ENCODE results near the gene MYO1D.

The MYO1D gene

DNA sequence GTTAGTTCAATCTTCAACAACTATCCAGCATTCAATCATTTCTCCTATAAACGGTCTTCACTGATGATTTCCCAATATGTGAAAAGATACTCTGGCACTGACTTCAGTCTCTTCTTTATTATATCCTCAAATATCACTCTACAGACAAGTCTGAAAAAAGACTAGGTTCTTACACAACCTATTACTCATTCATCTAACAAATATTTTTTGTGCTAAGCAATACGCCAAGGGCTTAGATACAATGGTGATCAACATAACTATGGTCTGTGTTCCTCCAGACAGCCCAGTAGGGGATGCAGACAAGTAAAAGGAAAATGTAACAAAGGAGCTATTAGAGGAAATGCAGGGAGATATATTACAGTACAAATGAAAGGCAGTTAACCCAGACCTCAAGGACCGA is 63.9 kb downstream of the MYO1D start:
- no peak for DNase-seq

DNA sequence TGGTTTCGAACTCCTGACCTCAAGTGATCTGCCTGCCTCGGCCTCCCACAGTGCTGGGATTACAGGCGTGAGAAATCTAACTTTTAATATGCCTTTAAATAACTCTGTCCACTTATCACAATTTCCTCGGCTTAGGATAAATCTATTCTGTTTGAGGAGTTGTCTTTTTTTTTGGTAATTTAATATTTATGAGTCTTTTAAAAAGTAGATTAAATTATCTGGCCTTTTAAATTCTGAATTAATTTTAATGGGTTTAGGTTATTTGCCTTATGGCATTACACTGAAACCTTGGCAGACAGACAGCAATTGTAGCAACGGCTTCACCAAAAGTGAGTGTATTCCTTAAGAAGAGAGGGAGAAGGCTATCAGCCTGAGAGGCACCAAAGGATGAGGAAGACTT is 66.2 kb downstream of the MYO1D start:
- no peak for DNase-seq

DNA sequence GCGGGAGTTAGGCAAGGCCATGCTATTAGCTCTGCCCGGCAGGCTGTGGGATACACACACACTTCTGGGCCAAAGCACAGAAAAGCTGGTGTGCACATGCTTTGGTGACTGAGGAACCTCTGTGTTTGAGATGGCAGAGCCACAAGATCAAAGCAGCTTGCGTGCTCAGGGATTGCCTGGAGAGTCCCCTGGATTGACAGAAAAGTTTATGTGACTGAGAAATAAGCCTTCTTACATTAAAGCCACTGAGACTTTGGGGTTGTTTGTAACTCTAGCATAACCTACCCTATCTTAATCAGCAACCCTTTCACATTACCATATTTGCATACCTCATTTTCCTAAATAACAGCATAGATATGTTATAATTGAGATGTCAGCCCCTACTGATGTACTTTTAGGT is 69.3 kb downstream of the MYO1D start:
- no peak for DNase-seq

DNA sequence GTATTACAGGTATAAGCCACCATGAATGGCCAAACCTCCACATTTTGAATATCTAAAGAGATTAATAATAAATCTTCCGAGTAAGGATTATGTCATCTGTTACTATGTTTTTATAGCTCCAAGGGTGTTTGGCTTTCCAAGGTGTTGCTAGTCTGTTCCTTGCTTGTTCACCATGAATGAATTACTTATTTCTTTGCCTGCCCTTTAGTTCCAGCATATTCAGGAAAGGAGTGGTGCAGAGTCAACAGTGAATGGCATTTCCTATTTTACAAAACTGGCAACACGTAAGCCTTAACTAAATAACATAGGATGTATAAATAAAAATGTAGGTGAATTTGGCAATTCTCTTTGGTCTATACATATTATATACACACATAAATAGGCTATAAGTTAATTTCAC is 70.3 kb downstream of the MYO1D start:
- DNase-seq: no peak

DNA sequence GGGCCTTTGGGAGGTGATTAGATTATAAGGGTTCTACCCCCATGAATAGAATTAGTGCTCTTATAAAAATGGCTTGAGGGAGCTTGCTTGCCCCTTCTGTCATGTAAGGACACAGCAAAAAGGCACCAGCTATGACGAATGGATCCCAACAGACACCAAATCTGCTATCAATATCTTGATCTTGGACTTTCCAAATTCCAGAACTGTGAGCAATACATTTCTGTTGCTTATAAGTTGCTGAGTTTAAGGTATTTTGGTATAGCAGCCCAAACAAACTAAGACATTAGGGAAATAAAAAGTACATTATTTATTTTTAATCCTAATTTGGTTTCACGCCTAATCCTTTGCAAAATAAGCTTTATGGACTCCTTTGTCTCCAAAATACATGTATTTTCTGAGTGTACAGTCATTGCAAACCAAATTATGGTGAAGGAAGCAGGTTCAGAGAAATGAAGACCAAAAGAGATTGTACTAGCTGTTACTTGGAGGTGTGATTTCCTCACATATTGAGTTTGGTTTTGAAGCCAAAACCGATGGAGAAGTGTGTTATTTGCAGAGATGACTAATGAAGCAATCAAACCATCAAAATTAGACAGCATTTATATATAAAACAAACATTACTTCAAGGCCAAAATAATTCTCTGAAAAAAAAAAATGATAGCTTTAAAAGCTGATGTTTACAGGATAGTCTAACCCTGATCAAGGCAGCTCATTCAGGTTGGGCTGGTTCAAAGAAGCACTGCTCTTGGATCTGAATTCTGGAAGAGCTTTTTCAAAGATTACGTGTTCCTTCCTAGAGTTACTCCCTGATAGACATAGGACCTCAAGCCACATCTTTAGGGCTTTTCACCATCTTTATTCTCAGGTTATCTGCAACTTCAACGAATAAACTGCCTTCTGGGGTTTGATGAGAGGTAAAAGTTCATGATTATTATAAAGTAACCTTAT is 71.6 kb downstream of the MYO1D start:
- DNase-seq: no peak

DNA sequence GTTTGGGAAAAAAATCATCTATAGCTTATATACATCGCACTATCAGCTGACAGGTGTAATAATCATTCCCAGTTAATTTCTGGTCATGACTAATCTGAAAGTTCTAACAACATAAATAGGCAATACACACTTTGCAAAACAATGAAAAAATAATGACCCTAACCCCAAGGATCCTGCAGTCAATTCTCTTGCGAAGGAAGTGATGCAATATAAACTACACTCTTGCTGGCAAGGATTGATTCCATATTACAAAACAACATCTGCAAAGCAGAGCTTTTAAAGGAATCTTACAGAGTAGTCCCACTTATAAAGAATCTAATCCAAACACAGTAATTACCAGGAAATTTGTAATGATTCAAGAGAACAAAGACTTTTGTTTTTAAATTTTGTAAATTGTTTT is 73.4 kb downstream of the MYO1D start:
- DNase-seq: no peak

DNA sequence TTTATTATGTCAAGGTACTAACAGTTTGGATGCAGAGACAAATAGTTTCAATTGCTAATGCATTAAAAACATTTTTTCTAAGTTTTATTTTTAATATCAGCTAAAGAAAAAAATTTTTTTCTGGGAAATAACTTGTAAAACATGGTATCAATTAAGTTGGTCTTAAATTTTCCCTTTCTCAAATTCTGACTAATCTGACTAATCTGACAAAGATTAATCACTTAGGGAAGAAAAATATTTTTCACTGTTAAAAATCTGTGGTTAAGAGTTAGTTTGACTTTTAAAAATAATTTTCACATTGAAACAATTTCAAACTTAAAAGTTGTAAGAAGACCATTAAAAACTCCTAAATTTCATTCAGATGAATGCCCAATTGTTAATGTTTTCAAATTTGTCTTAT is 74.6 kb downstream of the MYO1D start:
- no peak for DNase-seq

DNA sequence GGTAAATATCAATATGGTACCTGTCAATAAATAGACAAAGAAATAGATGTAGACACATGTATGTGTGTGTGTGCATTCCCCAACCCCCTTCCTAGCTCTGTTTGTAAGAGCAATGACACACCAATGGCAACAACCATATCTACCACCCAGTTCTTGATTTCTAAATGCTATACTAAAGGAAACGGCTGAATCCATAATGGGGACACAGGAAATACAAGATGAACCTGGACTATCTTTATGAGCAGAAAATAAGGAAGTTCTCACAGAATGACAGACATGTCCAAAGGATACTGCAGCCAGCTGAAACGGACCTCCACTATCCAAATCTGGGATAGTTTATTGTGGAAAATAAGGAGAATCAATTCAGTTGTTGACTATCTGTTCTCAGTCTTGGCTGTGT is 75.3 kb downstream of the MYO1D start:
- no peak for DNase-seq

DNA sequence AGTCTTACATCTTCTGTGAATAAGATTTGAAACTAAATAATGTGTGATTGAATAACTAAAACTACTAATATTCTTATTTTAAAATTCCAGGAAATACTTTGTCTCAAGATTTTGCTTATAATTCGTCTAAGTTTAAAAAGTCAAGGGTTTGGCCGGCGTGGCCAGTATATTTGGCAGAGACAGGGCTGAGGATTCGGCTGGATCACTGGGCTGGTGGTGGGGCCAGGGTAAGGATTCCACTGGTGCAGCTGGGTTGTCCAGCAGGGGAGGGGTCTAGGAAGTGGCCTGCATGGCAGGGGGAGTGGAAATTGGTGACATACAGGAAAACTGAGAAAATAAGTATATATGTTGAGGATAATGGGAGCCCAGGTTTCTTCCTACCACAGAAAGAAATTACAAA is 75.7 kb downstream of the MYO1D start:
- DNase-seq: no peak

DNA sequence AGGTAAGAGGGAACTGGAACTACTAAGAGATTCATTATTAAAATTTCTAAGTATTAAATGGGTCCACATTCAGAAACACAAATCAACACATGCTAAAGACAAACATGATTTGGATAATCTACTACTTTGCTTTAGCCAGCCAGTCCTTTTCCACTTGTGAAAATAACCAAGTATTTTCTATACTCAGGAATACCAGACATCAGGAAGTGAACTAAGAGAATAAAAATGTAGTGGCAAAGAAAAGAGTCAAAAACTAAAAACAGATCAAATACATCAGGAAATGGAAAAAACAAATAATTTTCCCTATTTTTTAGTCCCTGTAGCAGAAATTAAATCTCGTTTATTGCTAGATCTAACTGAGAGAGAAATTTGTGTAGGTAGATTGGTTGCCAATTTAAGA is 78.0 kb downstream of the MYO1D start:
- no peak for DNase-seq

DNA sequence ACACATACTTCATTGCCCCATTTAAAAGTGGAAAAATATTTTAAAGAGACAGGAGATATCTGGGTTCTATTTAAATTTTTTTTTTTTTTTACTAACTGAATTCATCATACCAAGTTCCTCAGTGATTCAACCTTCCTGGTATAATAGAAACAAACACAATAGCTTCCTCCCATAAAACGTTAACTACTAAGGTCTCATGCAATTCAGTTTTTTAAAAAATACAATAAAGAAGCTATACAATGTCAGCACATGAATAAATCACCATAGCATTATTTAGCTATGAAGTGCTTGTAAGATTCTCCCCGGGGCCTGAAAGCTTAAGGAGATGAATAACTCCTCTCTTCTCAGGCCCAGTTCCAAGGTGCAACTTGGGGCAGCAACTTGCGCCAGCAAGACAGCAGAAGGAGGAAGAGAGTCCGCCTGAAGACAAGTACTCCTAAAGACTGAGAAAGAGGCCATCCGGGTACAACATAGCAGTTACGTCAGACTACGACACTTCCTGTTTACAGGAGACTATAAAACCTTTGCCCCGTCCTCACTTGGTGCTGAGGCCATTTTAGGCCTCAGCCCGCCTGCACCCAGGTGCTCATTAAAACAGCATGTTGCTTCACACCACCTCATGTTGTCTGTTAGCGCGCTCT is 81.5 kb downstream of the MYO1D start:
- no peak for DNase-seq

DNA sequence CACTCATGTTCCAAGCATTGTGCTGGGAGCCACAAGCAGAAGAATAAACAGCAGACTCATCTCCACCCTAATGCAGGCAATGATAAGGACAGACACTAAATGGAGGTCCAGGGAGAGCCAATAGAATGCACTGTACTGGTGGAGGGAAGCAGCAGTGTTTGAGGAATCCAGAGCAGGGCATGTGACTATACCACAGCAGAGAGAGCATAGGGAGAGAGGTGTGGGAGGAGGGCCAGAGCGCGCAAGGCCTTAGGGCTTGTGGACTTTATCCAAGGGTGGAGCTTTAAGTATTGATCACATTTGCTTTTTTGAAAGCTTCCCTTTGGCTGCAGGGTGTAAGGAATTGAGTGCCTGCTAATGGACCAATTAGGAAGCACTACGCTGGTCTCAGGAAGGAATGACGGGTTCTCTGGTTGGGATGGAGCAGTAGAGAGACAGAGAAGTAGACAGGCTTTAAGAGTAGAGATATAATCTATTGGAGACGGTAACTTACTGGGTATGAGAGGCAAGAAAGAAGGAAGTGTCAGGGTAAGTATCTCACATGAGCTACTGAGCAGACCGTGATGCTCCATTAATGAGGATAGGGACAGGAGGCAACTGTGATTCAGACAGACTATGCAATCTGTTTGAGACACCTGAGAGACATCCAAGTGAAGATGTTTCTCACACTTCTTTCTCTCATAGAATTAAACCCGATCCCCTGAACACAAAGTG is 82.2 kb downstream of the MYO1D start:
- no peak for DNase-seq

DNA sequence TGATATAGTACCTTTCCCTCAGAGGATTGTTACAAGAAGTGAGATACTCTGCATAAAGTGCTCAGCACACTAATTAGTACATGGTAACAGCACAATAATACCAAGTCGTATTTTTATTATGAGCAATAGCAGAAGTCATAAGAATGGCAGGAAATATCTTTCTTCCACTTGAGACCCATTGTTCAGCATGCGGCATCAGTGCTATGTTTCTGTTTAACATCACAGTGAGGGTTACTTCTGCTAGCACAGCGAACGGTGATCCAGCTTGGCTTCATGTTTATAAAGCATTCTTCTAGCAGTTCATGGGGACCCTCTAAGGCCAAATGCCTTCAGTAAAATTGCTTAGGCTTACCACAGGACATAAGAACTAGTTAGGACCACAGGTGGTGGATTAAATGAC is 83.1 kb downstream of the MYO1D start:
- no peak for DNase-seq

DNA sequence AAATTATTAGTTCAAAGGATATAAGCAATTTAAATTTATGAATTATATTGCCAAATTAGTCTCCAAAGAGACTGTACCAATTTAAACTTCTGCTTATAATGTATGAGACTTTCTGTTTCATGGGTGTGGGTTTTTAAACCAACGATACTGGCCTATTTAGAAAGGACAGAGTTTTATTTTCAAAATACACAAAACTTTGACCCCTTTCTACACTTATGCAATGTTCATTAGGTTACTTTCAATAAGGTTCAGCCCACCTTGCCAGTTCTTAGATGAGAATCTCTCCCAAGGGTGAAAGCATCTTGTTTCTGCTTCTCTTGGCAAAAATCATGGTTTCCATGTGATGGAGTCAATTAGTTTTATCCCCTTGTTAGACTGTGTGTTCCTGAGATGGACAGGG is 84.7 kb downstream of the MYO1D start:
- no peak for DNase-seq

DNA sequence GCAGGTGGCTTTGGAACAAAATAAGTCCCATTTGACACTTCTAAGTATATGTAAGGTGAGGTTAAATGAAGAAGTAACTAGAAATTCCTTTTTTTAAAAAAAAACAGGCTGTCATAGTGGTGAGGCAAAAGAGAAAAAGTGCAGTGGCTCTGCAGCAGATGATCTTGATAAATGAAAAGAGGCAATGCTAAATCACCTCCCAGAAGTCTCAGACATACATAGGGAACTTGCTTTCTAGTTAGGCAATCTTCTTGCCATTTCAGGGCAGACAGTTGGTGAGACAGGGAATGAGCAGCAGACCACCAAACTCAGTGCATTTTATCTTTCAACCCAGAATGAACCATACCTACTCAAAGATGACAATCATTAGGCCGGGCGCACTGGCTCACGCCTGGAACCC is 90.8 kb downstream of the MYO1D start:
- no peak for DNase-seq

DNA sequence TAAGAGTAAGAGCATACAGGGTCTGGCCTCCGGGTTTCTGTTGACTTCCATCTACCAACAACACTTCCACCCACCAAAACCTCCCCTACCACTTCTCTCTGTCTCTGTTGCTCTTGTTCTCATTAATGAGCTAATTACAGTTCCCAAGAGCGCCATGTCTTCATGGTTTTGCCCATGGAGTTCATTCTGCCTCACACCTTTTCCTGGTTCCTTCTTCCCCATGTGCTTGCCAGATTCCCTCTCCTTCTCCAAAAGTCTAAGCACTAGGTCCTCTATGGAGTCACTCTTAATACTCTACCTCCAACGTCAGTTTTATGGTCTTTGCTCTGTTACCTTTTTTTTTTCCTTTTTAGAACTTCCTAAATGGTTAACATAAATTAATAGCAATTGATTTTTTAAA is 92.8 kb downstream of the MYO1D start:
- no peak for DNase-seq

DNA sequence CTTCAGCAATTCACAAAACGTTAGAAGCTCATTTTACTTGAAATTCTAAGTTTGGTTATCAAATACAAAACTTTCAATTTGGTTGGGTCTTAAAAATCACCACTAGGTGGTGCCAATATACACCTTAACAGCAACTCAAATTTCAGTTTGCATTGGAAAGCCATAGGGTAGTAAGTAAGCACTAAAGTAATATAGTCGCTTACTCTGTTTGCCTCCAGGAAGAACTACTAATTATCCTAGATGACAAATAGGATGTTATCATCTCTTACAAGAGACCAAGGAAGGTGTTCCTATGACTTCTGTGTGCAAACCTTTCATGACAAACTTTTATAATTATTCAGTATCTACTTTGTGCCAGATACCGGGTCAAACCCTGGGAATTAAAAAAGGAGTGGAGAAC is 93.3 kb downstream of the MYO1D start:
- DNase-seq: no peak

DNA sequence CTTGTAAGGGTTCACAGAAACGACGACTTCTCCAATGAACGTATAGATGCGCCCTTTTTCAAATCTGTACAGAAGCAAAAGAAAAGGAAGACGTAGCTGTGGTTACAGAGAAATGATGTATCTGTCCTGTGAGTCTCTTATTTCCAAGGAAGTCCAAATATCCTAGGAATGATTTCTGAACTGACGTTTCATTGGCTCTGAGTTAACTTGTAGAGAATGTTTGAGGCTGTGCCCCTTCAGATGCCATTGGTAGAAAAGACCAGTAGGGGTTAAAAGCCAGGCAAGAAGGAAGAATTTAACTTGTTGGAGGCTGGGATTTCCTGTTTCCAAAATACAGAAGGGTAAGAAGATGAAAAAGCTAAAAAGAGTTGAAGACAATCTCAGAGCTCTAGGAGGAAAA is 96.2 kb downstream of the MYO1D start:
- DNase-seq: no peak

DNA sequence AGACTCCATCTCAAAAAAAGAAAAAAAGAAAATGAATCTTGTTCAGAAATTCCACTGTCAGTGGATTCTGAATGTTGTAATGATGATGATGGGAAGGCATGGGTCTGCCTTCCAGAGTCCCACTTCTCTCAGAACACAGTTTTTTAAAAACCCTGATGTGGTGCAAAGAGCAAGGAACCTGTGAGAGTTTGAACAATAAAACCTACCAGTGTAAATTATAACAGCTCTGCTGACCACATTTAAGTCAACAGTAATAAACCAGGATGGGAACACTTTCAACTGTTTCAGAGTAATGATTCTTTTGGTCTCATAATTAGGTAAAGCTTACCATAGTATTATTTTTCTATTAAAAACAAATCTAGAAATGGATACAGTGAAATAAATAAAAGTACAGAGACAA is 99.0 kb downstream of the MYO1D start:
- no peak for DNase-seq

DNA sequence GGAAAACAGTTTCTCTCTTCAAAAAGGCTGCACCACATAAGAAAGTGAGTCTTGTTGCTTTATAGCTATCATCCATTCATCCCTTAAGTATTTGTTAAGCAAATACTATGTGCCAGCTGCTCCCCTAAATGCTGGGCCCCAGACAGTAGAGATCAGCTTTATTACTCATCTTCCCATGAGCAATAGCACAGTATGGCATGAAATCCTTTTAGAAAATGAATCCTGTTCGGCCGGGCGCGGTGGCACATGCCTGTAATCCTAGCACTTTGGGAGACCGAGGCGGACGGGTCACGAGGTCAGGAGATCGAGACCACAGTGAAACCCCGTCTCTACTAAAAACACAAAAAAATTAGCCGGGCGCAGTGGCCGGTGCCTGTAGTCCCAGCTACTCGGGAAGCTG is 99.5 kb downstream of the MYO1D start:
- no peak for DNase-seq

DNA sequence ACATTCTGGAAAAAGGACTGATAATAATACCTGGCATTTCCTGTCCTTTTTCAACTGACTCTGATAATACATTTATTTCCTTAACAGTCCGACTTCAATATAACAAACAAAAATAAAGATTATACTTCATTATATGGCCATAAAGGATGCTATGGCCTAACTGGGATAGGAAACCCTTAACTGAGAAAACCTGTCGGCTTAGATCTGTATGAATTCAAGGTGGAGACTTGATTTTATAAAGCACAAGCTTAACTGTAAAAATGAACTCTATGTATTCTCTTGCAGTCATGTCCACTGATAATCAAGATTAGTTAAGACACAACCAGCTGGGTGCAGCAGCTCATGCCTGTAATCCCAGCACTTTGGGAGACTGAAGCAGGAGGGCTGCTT is 102.2 kb downstream of the MYO1D start:
- no peak for DNase-seq

DNA sequence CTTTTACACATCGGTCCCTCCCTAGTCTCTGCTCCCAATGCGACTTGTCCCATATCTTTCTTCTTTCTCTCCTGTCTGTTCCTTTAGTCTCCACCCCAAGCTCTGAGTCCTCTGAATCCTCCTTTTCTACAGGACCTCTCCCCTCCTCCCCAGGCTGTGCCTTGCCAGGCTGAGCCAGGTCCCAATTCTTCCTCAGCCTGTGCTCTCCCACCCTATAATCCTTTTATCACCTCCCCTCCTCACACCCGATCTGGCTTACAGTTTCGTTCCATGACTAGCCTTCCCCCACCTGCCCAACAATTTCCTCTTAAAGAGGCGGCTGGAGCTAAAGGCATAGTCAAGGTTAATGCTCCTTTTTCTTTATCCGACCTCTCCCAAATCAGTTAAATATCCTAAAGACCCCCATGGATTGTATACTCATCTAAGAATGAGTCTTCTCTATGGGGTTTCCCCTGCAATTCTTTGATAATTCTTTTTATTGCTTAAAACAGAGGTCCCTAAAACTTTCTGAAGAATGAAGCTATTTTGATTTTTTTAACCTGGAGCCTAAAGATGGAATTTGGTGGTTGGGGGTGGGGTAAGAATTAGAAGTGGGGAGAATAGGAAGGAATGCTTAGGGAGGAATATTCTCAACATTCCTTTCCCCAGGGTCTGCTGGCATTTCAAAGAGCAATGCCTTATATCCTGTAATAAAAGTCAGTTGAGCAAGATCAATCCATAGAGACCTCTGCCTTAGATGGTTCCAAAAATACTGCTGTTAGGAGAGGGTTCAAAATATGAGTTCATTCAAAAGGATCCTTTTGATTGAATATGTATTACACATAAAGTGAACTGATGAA is 102.8 kb downstream of the MYO1D start:
- no peak for DNase-seq

DNA sequence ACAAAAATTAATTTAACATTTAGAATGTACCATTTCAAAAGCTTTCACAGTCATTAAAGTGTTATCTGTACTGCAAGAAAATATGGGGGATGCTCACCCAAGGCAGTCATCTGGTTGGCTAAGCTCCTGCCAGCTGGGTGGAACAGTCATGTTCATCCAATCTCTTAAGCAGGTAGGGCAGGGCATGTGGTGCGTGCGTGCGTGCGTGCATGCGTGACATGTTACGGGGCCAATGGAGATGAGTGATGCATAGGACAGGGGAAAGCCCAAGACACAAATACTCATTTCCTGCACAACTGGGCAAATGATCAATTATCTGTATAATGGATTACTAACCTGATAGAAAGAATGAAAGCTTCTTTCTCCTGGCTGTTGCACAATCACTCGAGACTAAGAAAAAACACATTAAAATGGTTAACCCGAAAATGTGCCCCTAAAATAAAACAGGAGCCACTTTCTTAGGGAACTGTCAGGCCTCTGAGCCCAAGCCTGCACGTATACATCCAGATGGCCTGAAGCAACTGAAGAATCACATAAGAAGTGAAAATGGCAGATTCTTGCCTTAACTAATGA is 104.4 kb downstream of the MYO1D start:
- no peak for DNase-seq

Data from GOT3 (cell line).